GM10847 (cell line): ENCODE measurements around the gene GRP.

Source experiments
- POLR2A ChIP-seq: IDR thresholded peaks from 2 replicates; pipeline ENCODE4 v1.6.1; 2011; ENCODE audit not compliant: insufficient read length; ENCODE audit errors: extremely low read depth

Gene GRP

DNA sequence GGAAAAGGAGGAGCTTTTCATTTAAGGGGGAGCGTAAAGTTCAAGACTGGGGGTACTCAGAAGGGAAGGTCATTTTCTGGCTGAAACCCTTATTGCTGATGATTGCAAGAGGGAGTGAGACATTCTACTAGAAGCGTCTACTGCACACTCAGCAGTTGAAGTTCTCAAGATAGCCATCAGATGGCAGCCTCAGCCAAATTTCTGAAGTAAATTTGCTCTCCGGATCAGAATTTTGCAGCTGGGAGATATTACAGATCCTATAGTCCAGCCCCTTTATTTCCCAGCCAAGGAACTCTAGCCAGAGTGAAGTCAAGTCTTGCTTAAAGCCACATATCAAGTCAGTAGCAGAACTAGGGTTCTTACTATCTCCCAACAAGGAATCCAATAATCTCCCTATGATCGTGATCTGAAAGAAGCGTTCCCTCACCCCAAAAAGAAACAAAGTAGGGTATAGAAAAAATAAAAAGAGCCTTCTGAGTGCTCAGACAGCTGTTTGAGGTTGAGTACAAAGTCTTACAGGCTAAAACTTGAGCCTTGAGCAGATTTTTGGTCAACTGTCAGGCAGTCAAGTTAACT lies 29.3 kb downstream of the GRP start:
- no peak for TF ChIP-seq POLR2A

DNA sequence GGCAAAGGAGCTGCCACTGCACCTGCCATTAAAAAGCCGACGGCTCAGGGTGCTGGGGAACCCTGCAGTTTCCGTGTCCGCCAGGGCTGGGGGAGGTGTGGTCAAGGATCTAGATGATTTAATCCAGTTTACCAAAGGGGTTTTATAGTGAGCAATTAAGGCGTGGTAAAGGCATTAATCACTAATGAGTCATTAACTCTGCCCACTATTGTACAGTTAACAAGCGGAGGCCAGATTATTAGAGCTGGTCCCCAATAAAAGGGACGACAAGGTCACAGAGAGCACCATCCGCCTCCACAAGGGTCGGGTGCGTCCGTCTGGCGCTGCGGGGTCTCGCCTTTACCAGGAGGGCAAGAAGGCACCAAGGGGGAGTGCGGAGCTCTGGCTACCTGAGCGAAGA lies 43.7 kb downstream of the GRP start:
- no peak for TF ChIP-seq POLR2A

DNA sequence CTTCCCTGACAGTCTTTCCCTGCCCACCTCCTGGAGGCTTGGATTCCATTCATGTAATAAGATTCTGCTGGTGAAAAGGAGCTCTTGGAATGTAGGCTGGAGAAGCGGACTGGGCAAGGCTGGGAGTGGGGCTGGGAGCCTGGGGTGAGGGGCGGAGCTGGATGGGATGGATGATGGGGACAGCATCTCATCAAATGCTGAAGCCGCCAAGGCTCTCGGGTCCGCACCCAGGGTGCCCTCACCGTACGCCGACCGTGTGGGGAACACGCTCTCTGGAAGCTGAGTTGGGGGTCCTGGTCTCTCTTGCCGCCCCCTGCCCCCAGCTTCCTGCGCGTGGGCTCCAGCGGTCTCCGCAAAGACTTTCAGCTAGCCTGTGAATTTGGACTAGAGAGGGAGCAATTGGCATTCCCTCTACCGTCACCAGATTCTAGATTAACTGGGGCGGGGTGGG lies 44.2 kb downstream of the GRP start:
- TF ChIP-seq POLR2A = no peak

DNA sequence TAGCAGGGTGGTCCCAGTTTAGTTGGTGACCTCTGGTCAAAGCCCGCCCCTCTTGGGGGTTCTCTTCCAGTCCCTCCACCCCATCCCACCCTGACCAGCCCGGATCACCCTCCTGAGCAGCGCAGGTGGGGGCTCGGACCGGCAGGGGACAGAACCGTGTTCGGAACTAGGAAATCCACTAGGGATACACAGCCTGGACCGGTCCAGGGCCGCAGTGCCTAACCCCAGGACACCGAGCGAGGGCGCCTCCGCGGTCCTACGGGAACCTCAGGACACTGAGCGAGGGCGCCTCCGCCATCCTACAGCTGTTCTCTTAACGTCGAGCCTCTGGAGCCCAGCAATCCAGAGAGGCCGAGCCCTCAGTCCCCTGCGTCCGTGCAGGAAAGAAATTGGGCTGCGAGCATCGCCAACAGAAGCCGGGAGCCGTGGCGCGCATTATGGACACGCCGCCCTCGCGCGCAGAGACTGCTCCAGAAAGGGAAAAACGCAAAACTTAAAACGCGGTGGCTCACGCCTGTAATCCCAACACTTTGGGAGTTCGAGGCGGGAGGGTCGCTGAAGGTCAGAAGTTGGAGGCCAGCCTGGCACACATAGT lies 44.8 kb downstream of the GRP start:
- no peak for TF ChIP-seq POLR2A

DNA sequence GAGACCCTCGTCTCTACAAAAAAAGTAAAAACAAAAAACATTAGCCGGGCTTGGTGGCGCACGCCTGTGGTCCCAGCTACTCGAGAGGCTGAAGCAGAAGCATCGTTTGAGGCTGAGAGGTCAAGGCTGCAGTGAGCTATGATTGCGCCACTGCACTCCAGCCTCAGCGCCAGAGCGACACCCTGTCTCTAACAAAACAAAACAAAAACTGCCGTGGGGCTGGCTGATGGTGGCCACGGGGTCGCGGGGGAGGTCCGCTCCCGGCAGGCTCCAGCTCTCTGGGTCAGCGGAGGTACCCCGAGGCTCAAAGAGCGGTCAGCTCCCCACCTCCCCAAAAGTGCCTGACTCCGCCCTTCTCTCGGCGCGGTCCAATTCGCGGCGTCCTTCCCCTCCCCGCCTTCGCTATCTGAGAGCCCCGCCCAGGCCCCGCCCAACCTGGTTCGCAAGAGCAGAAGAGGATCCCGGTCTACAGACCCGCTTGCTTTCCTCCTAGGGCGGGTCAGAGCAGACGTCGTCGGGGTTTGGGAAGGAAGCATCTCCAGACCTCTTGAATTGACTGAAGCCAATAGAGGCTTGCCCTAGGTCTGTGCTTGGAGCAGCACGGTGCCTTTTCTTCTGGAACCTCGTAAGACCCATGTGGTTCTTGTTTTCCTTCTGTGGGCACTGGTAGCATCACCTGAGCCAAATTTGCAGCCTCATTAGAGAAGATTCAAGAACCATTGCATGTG lies 45.5 kb downstream of the GRP start:
- TF ChIP-seq POLR2A = no peak

DNA sequence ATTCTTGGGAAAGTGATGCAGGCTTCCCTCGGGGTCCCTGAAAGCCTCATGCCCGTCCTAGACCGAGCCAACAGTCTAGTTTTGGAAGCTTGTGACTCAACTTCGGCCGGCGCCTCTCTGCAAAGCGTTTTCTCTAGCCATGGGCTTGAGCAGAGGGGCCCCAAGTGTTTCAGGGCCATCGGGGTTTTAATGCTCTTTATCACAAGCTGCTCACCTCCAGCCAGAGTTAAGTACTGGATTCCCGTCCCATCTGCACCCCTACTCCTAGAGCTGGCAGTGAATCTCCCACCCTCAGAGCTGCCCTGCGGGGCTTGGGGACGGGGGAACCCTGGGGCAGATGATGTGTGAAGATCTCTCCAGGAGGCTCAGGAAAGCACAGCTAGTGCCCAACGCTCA lies 46.0 kb downstream of the GRP start:
- TF ChIP-seq POLR2A = no peak

DNA sequence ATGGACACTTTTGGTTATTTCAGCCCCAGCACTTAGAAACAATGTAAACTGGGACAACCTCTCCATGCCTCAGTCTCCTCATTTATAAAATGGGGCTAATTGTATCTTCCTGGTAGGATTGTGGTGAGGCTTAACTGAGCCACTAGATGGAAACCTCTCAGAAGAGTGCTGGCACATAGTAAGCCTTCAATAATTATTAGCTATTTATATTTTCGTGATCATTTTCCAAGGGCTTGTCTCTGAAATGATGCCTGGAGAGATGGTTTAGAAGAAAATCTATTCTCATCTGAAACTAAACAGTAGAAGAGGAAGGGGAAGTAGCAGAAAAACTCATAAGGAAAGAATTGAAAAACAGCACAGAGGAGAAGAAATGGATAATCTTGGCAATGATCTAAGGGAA lies 46.5 kb downstream of the GRP start:
- no peak for TF ChIP-seq POLR2A

DNA sequence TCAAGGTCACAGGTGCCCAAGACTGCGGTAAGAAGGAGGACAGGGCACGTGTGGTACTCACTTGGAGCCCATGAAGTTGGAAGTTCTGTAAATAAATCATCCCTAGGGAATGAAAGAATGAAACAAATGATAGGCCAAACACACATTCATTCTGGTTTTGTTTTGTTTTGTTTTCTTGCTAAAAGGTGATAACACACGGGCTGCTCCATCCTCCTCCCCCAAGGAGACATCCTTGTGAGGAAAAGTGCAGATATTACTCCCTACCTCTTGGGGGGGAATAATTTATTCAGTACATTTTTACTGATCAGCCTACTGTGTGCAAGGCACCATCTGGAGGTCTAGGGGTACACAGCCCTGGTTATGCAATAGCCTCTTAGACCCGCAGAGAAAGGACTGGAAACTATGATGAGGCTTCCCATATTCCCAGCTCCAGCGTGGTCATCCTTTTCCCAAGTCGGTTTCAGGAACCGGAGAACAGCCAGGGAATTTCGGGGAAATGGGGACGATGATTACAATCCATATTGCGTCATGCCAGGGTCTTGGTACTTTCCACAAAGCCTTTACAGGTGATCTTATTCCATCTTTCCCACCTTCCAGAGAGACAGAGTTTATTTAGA lies 47.0 kb downstream of the GRP start:
- no peak for TF ChIP-seq POLR2A

DNA sequence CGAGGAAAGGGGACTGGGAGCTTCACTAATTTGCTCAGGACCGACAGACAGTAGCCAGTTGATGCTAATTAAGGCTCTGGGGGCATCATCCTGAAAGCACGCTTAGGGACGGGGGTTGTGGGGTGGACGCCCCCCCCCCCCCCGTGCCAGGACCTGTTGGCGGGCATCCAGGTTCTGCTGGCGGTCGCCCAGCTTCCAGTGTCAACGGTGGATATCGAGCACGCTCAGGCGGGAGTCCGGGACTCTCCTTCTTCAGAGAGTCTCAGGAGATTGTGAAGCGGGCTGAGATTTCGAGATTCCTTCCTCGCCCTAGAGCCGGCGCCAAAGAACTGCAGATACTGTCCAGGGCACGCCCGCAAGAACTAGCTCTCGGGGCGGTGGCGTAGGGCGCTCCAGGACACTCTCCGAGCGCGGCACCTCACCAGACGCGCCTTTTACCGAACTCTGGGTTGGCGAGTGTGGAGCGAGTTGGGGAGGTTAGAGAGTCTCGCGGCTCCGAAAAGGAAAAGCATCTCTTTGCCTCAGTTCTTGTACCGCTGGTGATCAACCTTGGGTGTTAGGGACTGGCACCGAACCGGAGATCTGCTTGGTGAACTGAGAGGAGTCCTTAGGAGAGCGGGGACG lies 47.7 kb downstream of the GRP start:
- no peak for TF ChIP-seq POLR2A

DNA sequence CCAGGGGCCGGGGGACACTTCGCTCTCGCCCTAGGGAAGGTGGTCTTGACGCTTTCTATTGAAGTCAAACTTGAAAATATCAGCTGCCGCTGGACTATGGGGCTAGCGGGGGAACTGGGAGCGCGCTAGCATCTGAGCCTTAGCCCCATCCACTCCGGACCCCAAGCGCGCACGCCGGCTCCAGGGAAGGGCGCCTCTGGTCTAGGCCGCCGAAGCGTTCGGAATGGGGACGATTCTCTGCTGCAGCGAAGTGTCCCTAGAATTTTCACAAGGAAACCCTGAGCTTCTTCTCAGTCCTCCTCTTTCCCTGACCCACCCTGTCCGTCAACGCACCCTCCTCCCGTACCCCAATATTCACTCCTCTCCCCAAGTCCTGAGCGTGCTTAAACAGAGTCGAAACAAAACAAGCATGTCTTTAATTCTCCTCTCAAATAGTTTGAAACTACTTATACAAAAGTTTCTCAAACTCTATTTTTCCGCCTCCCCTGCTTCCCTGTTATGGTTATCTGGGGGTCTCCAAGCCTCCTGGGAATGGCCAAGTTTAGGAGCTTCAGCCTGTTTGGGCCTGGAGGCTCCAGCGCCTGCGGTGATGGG lies 48.3 kb downstream of the GRP start:
- TF ChIP-seq POLR2A = no peak

DNA sequence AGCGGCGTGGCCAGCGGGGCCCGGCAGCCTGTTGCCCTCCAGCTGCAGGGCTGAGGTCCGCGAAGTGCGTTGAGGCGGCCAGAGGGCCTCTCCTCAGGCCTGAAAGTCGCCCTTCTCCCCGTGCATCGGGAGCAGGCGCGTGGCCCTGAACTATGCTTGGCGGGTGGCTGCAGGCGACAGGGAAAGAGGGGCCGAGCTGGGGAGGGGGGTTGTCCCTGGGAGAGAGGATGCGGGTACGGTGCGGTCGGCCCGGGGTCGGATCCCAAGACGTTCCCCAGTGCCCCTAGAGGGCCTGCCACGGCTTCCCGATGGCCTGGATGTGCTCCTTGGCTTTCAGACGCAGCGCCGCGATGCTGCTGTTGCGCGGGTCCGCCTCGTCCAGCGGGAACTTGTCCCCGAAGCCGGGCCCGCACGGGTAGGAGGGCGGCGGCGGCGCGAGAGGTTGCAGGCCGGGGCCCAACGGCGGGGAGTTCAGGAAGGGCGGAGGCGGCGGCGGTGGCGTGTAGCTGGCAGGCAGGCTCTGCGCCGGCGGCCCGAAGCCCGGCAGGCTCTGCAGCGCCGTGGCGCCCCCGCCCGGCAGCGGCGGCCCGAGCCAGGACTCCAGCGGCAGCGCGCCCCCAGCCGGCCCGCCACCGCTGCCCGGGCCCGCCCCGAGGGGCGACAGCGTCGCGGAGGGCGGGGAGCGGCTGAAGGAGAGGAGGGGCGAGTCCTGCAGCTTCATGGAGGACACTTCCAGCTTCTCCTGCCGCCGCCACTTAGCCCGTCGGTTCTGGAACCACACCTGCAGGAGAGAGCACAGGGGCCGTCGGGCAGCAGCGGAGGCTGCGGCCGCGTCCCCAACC lies 49.0 kb downstream of the GRP start:
- no peak for TF ChIP-seq POLR2A

DNA sequence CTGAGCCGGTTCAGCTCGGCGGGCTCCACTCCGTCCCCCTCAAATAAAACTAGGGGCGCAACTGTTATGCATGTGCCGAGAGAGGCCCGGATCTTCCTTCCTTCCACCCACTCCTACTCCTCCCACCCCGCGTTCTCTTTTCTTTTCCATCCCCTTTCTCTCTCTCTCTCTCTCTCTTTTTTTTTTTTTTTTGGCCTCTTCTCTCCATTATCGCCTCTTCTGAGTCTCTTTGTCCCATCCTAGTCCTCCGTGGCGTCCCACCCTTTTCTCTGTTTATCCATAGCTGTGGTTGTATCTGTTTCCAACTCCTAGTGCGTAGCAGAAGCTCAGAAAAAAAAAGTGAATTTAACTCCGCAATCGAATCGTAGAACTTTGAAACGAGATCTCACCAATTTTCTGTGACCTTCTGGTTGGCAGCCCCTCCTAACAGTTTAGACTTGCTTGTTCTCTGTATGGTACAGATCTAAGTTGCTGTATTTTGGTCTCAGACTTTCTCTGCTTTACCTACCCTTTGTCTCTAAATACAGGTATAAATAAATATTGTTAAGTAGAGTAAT lies 49.7 kb downstream of the GRP start:
- no peak for TF ChIP-seq POLR2A

DNA sequence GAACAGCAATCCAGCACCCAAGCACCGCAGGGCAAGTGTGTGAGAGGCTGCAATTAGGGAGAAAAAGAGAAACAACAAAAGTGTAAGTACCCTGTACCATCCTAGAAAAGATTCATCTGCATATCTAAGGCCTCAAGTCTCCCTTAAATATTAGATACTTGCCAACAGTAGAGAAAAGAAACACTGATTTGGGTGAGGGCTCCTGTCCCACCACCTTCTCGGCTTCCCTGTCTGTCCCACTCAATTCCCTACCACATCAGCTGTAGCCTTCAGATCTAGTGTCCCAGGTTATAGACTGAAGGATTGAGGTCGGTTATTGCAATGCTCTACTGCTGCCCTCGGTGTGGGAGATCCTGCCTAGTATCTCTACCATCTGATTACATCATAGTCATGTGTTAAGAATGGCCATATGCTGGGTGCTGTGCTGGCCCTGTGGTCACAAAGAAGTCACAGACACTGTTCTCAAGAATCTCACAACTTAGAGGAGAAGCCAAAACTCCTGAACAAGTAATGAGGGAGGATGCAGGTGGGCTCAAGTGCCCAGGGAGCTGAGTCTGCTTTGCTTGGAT lies 50.8 kb downstream of the GRP start:
- no peak for TF ChIP-seq POLR2A

DNA sequence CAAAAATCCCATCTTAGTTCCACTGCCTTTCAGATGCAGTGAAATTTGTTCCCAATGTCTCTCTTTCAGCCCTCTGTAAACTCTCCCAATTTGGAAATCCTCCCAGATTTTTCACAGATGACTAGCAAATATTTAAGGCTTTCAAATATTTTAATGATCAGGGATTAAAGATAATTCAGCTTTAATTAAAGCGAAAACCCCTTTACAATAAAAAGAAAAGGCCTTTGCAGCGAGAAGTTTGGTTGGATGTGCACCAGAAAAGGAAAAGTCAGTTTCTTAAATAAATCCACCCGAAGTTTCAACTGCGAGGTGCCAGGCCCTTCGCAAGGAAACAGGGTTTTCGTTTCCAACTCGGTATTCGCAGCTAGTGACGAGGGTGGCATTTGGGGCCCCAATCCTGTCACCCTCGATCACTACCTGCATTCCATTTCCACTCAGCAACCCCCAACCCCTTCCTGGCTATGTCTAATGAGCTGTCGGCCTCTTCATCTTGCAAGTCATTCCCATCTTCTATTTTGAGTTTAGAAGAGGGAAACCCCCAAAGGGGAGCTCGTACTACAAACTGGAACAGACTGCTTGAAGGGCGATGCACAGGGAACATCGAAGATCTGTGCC lies 51.8 kb downstream of the GRP start:
- TF ChIP-seq POLR2A = no peak
